MM.1S (cell line): ENCODE measurements around the gene NRXN3.

Experiments used
- CTCF ChIP-seq: fragments of 300-600 bp; sonication (generic); IDR thresholded peaks from 2 replicates; pipeline ENCODE4 v1.5.1; 2016; ENCODE audit warnings: antibody characterized with exemption, low read length, mixed read lengths
- EZH2 ChIP-seq: fragments of 300-600 bp; sonication (generic); optimal IDR thresholded peaks from 2 replicates; pipeline ENCODE3; 2017; ENCODE audit warnings: low read depth, mild to moderate bottlenecking, antibody characterized with exemption, low read length, mixed read lengths
- EZH2phosphoT487 ChIP-seq: fragments of 300-600 bp; sonication (generic); IDR thresholded peaks from 2 replicates; pipeline ENCODE4 v1.6.1; 2018; ENCODE audit warnings: antibody characterized with exemption, low read length

- no peak for TF ChIP-seq CTCF
- TF ChIP-seq EZH2phosphoT487 = no peak
- no peak for TF ChIP-seq EZH2
These were observed 1248.7 kb downstream of the NRXN3 start for GRCh38 chr14:79418649-79419415.
